OCI-LY1 (cell line): Measurements from ENCODE around the gene DYRK2.

Experiments used
- EZH2 ChIP-seq: fragments of 200-600 bp; sonication (generic), shearing (Covaris generic); IDR thresholded peaks from 2 replicates; pipeline ENCODE4 v1.8.0; 2017; ENCODE audit warnings: borderline replicate concordance, mixed run types, mild to moderate bottlenecking, antibody characterized with exemption, low read length, moderate library complexity, mixed read lengths
- TF ChIP-seq, protein P1 (sequence below): fragments of 200-600 bp; sonication (generic), shearing (Covaris generic); IDR thresholded peaks from 2 replicates; pipeline ENCODE4 v1.5.1; 2017; ENCODE audit warnings: mild to moderate bottlenecking, antibody characterized with exemption, low read length, moderate library complexity, mixed read lengths

DNA sequence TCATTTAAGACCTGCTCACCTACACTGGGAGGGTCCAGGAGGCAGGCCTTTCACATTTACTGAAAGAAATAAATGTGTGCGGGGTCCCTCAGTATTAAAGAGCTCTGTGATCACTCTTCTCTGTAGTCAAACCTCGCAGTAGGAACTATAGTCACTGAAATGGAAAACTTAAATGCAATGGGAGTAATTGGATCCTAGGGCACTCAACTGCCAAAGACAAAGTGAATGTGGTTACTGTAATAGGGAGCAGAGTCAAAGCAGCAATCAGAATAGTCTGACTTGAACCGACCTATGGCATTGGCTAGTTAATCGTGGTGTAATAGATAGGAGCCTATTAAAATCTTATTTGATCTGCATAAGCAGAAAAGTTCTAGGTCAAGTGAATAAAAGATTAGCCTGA lies 26.6 kb upstream of the DYRK2 start:
- TF ChIP-seq, protein P1, sequence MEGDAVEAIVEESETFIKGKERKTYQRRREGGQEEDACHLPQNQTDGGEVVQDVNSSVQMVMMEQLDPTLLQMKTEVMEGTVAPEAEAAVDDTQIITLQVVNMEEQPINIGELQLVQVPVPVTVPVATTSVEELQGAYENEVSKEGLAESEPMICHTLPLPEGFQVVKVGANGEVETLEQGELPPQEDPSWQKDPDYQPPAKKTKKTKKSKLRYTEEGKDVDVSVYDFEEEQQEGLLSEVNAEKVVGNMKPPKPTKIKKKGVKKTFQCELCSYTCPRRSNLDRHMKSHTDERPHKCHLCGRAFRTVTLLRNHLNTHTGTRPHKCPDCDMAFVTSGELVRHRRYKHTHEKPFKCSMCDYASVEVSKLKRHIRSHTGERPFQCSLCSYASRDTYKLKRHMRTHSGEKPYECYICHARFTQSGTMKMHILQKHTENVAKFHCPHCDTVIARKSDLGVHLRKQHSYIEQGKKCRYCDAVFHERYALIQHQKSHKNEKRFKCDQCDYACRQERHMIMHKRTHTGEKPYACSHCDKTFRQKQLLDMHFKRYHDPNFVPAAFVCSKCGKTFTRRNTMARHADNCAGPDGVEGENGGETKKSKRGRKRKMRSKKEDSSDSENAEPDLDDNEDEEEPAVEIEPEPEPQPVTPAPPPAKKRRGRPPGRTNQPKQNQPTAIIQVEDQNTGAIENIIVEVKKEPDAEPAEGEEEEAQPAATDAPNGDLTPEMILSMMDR, result no peak
- TF ChIP-seq EZH2, result no peak
